ENCODE results near the gene MBP.

Gene MBP

GRCh38 chr18:76988031-76988826, 144.4 kb downstream of the MBP start:
- ChIA-PET CTCF (interaction anchor here (1.2 to 4.5 kb wide), 2 partner anchors 12 to 66 kb away, joined by 5 to 34 read pairs; no protein-coding TSS in a partner anchor), POLR2A (no interaction called here)
- TF ChIP-seq CTCF (IDR thresholded peaks at IDR 0.05; ENCODE audit: control extremely low read depth, extremely low read depth, low read depth, missing control alignments), result no peak
- no peak for DNase-seq (ENCODE audit: extremely low spot score)

- no peak for DNase-seq (ENCODE audit: extremely low spot score)
- ChIA-PET CTCF (interaction anchor here (1.0 to 8.2 kb wide), 8 partner anchors 7 to 184 kb away, joined by 3 to 190 read pairs (median 30); no protein-coding TSS in a partner anchor), POLR2A (no interaction called here)
- TF ChIP-seq CTCF (IDR thresholded peaks at IDR 0.05; ENCODE audit: control extremely low read depth, extremely low read depth, low read depth, missing control alignments), result no peak
These were observed 146.2 kb downstream of the MBP start for GRCh38 chr18:76986406-76986805.

GRCh38 chr18:76985951-76986236, 146.7 kb downstream of the MBP start:
- ChIA-PET POLR2A (no interaction called here), CTCF (interaction anchor here (0.7 to 8.2 kb wide), 12 partner anchors 8 to 183 kb away, joined by 3 to 190 read pairs (median 16); no protein-coding TSS in a partner anchor)
- no peak for DNase-seq (ENCODE audit: extremely low spot score)
- no peak for TF ChIP-seq CTCF (IDR thresholded peaks at IDR 0.05; ENCODE audit: control extremely low read depth, extremely low read depth, low read depth, missing control alignments)

- DNase-seq (ENCODE audit: extremely low spot score), result no peak
- ChIA-PET CTCF (interaction anchor here (0.7 to 8.2 kb wide), 17 partner anchors 8 to 226 kb away, joined by 3 to 190 read pairs (median 6); no protein-coding TSS in a partner anchor), POLR2A (no interaction called here)
- TF ChIP-seq CTCF (IDR thresholded peaks at IDR 0.05; ENCODE audit: control extremely low read depth, extremely low read depth, low read depth, missing control alignments), result no peak
These were observed 147.2 kb downstream of the MBP start for GRCh38 chr18:76985156-76985950.

- no peak for TF ChIP-seq CTCF (IDR thresholded peaks at IDR 0.05; ENCODE audit: control extremely low read depth, extremely low read depth, low read depth, missing control alignments)
- ChIA-PET POLR2A (no interaction called here), CTCF (interaction anchor here (0.9 to 8.2 kb wide), 39 partner anchors 9 to 227 kb away, joined by 3 to 190 read pairs (median 6); no protein-coding TSS in a partner anchor)
- DNase-seq (ENCODE audit: extremely low spot score), result no peak
These were observed 148.1 kb downstream of the MBP start for GRCh38 chr18:76984193-76985155.

Data from GM10248 (cell line).